K562 (cell line): ENCODE results near the gene NFATC1.

ENCODE experiments used
- GABPA ChIP-seq: fragments of 200-800 bp; sonication (Bioruptor generic); conservative IDR thresholded peaks from 2 replicates; pipeline ENCODE4 v1.6.1; 2016; ENCODE audit warnings: low read depth, missing genetic modification characterization, missing compliant biosample characterization
- L3MBTL2 ChIP-seq: fragments of 450-650 bp; IDR thresholded peaks from 2 replicates; pipeline ENCODE4 v1.6.1; 2016; ENCODE audit warnings: mild to moderate bottlenecking, moderate library complexity
- POLR2A ChIP-seq: fragments of 450-650 bp; conservative IDR thresholded peaks from 2 replicates; pipeline ENCODE4 v1.6.1; 2016
- TOE1 ChIP-seq, 2 experiments: fragments of 450-650 bp in 1 of 2; sonication (generic) in 1 of 2; formaldehyde crosslinking in 1 of 2; IDR thresholded peaks; 2 replicates each; pipeline versions ENCODE4 v1.7.1 to v1.8.0; 2016 to 2022; ENCODE audit warnings: borderline replicate concordance in 2 of 2, mild to moderate bottlenecking in 2 of 2, antibody characterized with exemption in 1 of 2, inconsistent platforms in 1 of 2, low read depth in 1 of 2, missing genetic modification reagents in 1 of 2, moderate library complexity in 1 of 2
- ZNF766 ChIP-seq: fragments of 200-800 bp; sonication (Bioruptor generic); conservative IDR thresholded peaks from 2 replicates; pipeline ENCODE4 v1.6.1; 2016; ENCODE audit warnings: missing genetic modification characterization, missing compliant biosample characterization
- TF ChIP-seq, protein P1 (sequence below), 3 experiments: IDR thresholded peaks in 2 of 3; conservative IDR thresholded peaks in 1 of 3; 2 replicates each; pipeline ENCODE4 v1.5.1; 2011 to 2012; ENCODE audit warnings: low read length in 3 of 3, mild to moderate bottlenecking in 3 of 3, control low read depth in 2 of 3, improper control_type of control experiment in 1 of 3, inconsistent platforms in 1 of 3, low read depth in 1 of 3, mixed read lengths in 1 of 3, moderate library complexity in 1 of 3; ENCODE audit not compliant: insufficient read depth in 2 of 3
- TF ChIP-seq, protein P2 (sequence below): fragments of 200-800 bp; sonication (Bioruptor generic); IDR thresholded peaks from 2 replicates; pipeline ENCODE4 v1.6.1; 2016; ENCODE audit warnings: missing genetic modification characterization, missing compliant biosample characterization

DNA sequence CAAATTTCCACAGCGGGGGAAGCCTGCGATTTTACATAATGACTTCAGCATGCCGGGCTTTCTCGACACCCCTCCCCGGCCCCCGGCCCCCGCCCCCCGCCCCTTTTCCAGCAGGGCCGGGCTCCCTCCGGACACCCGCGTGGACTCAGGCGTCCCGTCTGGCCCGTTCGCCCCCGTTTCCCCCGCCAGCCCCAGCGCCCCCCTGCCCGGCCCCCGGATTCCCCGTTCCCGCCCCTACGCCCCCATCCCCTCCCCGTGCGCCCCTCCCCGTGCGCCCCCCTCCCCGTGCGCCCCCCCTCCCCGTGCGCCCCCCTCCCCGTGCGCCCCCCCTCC lies 456 bp upstream of the NFATC1 start:
- TF ChIP-seq GABPA (tag) (no peak), L3MBTL2 (no peak), ZNF766 (no peak), TOE1 (IDR thresholded peaks at IDR 0.05; ENCODE audit: borderline replicate concordance) (no peak), TOE1 (CRISPR knock-in tag; IDR thresholded peaks at IDR 0.05; ENCODE audit: borderline replicate concordance, low read depth) (no peak), POLR2A (no peak)
- TF ChIP-seq, protein P1, sequence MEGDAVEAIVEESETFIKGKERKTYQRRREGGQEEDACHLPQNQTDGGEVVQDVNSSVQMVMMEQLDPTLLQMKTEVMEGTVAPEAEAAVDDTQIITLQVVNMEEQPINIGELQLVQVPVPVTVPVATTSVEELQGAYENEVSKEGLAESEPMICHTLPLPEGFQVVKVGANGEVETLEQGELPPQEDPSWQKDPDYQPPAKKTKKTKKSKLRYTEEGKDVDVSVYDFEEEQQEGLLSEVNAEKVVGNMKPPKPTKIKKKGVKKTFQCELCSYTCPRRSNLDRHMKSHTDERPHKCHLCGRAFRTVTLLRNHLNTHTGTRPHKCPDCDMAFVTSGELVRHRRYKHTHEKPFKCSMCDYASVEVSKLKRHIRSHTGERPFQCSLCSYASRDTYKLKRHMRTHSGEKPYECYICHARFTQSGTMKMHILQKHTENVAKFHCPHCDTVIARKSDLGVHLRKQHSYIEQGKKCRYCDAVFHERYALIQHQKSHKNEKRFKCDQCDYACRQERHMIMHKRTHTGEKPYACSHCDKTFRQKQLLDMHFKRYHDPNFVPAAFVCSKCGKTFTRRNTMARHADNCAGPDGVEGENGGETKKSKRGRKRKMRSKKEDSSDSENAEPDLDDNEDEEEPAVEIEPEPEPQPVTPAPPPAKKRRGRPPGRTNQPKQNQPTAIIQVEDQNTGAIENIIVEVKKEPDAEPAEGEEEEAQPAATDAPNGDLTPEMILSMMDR (IDR thresholded peaks at IDR 0.05 in 2 of 3, conservative IDR thresholded peaks at IDR 0.05 in 1 of 3; ENCODE audit: insufficient read depth in 2 of 3, low read depth in 1 of 3, low read length in 3 of 3) = no peak
- TF ChIP-seq, protein P2, sequence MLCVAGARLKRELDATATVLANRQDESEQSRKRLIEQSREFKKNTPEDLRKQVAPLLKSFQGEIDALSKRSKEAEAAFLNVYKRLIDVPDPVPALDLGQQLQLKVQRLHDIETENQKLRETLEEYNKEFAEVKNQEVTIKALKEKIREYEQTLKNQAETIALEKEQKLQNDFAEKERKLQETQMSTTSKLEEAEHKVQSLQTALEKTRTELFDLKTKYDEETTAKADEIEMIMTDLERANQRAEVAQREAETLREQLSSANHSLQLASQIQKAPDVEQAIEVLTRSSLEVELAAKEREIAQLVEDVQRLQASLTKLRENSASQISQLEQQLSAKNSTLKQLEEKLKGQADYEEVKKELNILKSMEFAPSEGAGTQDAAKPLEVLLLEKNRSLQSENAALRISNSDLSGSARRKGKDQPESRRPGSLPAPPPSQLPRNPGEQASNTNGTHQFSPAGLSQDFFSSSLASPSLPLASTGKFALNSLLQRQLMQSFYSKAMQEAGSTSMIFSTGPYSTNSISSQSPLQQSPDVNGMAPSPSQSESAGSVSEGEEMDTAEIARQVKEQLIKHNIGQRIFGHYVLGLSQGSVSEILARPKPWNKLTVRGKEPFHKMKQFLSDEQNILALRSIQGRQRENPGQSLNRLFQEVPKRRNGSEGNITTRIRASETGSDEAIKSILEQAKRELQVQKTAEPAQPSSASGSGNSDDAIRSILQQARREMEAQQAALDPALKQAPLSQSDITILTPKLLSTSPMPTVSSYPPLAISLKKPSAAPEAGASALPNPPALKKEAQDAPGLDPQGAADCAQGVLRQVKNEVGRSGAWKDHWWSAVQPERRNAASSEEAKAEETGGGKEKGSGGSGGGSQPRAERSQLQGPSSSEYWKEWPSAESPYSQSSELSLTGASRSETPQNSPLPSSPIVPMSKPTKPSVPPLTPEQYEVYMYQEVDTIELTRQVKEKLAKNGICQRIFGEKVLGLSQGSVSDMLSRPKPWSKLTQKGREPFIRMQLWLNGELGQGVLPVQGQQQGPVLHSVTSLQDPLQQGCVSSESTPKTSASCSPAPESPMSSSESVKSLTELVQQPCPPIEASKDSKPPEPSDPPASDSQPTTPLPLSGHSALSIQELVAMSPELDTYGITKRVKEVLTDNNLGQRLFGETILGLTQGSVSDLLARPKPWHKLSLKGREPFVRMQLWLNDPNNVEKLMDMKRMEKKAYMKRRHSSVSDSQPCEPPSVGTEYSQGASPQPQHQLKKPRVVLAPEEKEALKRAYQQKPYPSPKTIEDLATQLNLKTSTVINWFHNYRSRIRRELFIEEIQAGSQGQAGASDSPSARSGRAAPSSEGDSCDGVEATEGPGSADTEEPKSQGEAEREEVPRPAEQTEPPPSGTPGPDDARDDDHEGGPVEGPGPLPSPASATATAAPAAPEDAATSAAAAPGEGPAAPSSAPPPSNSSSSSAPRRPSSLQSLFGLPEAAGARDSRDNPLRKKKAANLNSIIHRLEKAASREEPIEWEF (CRISPR knock-in tag) = no peak
